Fibroblast of lung (primary cell): Measurements from ENCODE around the gene RNF150. TPM values are rescaled to one million over a fixed set of nuclear protein-coding genes. Genes with fewer than 3 reads are reported as not detected.

Experiments
- DNase-seq, 2 donors: peaks; one replicate each; pipeline versions ENCODE4 v3.0.0 to v3.0.0-alpha.2; 2010; ENCODE audit warnings: low read depth in 2 of 2
- H2AFZ ChIP-seq: 2 replicates; pipeline ENCODE4 v1.5.1; 2012; ENCODE audit warnings: low read length, control low read depth, inconsistent platforms
- H3K27ac ChIP-seq: 2 replicates; pipeline ENCODE4 v1.5.1; 2011; ENCODE audit warnings: low read length, control low read depth; ENCODE audit not compliant: insufficient read depth
- H3K27me3 ChIP-seq: 2 replicates; pipeline ENCODE4 v1.5.1; 2011; ENCODE audit warnings: mild to moderate bottlenecking, low read length; ENCODE audit not compliant: control insufficient read depth, insufficient read depth
- H3K36me3 ChIP-seq: 2 replicates; pipeline ENCODE4 v1.5.1; 2011; ENCODE audit warnings: low read length; ENCODE audit not compliant: control insufficient read depth, insufficient read depth
- H3K4me1 ChIP-seq: 2 replicates; pipeline ENCODE4 v1.5.1; 2011; ENCODE audit warnings: low read length; ENCODE audit not compliant: control insufficient read depth, insufficient read depth; ENCODE audit errors: extremely low read depth
- H3K4me2 ChIP-seq: 2 replicates; pipeline ENCODE4 v1.5.1; 2011; ENCODE audit warnings: low read length, control low read depth; ENCODE audit not compliant: insufficient read depth; ENCODE audit errors: extremely low read depth
- H3K4me3 ChIP-seq, 4 experiments: fragments of 200-600 bp in 1 of 4; sonication (generic) in 1 of 4; replicated peaks in 1 of 4; 2 replicates each; pipeline ENCODE4 v1.5.1; 2011 to 2016; ENCODE audit warnings: low read length in 4 of 4, low read depth in 3 of 4, mild to moderate bottlenecking in 3 of 4, control low read depth in 2 of 4, inconsistent platforms in 1 of 4, mixed read lengths in 1 of 4; ENCODE audit not compliant: insufficient read depth in 1 of 4; ENCODE audit errors: control extremely low read depth in 1 of 4
- H3K79me2 ChIP-seq: 2 replicates; pipeline ENCODE4 v1.5.1; 2012; ENCODE audit warnings: mild to moderate bottlenecking, low read length, inconsistent platforms; ENCODE audit not compliant: control insufficient read depth, insufficient read depth
- H3K9ac ChIP-seq: 2 replicates; pipeline ENCODE4 v1.5.1; 2011; ENCODE audit warnings: mild to moderate bottlenecking, low read length, control low read depth; ENCODE audit not compliant: insufficient read depth
- H3K9me3 ChIP-seq: 2 replicates; pipeline ENCODE4 v1.5.1; 2012; ENCODE audit warnings: low read depth, low read length; ENCODE audit not compliant: control insufficient read depth, insufficient read depth
- H4K20me1 ChIP-seq: 2 replicates; pipeline ENCODE4 v1.5.1; 2011; ENCODE audit warnings: low read length; ENCODE audit not compliant: control insufficient read depth, insufficient read depth; ENCODE audit errors: extremely low read depth
- CTCF ChIP-seq, 2 donors: IDR thresholded peaks in 1 of 2; conservative IDR thresholded peaks in 1 of 2; 1 replicate in 1 of 2; 2 replicates in 1 of 2; pipeline ENCODE4 v1.5.1; 2011 to 2012; ENCODE audit warnings: low read length in 2 of 2, control low read depth in 1 of 2, inconsistent platforms in 1 of 2, low read depth in 1 of 2, mild to moderate bottlenecking in 1 of 2
- EZH2 ChIP-seq: IDR thresholded peaks from 2 replicates; pipeline ENCODE4 v1.5.1; 2012; ENCODE audit warnings: low read length, control low read depth, mild to moderate bottlenecking; ENCODE audit errors: missing control alignments
- polyA plus RNA-seq, 2 donors: library from polyadenylated mRNA; depleted of rRNA in 1 of 2; stranded (reverse) in 1 of 2; unstranded in 1 of 2; fragments of >200 nt; gene quantifications; 2 replicates each; pipeline ENCODE4 v1.2.1, GENCODE V29; 2011 to 2012; ENCODE audit warnings: missing spikeins in 1 of 2
- total RNA-seq: library from RNA; depleted of rRNA; stranded (reverse); fragments of >200 nt; gene quantifications from 2 replicates; pipeline ENCODE4 v1.2.1, GENCODE V29; 2014

Gene RNF150
- total and polyA plus RNA-seq, 2 donors (not counting 1 experiment from before 2014, with no cell fraction given): 0.66 to 5.6 TPM

DNA sequence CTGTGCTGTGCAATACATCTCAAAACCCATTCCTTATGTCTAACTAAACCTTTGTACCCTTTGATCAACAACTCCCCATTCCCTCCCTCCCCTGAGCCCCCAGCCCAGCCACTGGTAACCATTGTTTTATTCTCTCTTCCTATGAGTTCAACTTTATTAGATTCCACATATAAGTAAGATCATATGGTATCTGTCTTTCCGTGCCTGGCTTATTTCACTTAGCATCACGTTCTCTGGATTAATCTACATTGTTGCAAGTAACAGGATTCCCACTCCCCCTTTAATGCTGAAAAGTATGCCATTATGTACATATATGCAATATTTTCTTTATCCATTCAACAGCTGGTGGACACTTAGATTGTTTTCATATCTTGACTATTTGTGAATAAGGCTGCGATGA is 119.4 kb downstream of the RNF150 start:
- Histone ChIP-seq H3K27ac (no peak overlapping the region), H3K79me2 (no peaks in the 10 kb centered on the region)
- TF ChIP-seq EZH2 (no peak), CTCF (conservative IDR thresholded peaks at IDR 0.05 in 1 of 2, IDR thresholded peaks at IDR 0.05 in 1 of 2; ENCODE audit: low read depth in 1 of 2, low read length in 2 of 2) (no peak)

GRCh38 chr4:141011901-141012315 is 121.4 kb downstream of the RNF150 start:
- H3K9me3 ChIP-seq: no peaks in the 10 kb centered on the region
- H3K9ac ChIP-seq: no peak overlapping the region
- H3K27me3 ChIP-seq: no peaks in the 10 kb centered on the region
- H3K4me3 ChIP-seq: no peak overlapping the region
- TF ChIP-seq CTCF (conservative IDR thresholded peaks at IDR 0.05 in 1 of 2, IDR thresholded peaks at IDR 0.05 in 1 of 2; ENCODE audit: low read depth in 1 of 2, low read length in 2 of 2) (no peak), EZH2 (no peak)
- DNase-seq: no peak
- H4K20me1 ChIP-seq: no peaks in the 10 kb centered on the region
- no peak overlapping the region for H3K27ac ChIP-seq
- H3K36me3 ChIP-seq: no peaks in the 10 kb centered on the region
- no peaks in the 10 kb centered on the region for H3K4me1 ChIP-seq
- no peaks in the 10 kb centered on the region for H3K79me2 ChIP-seq
- no peak overlapping the region for H3K4me2 ChIP-seq
- H2AFZ ChIP-seq: no peak overlapping the region

More for the DNA sequence above, 119.4 kb downstream of the RNF150 start:
- no peak overlapping the region for H3K4me2 ChIP-seq
- H3K36me3 ChIP-seq: no peaks in the 10 kb centered on the region
- no peak overlapping the region for H3K4me3 ChIP-seq
- no peak overlapping the region for H3K9ac ChIP-seq
- H2AFZ ChIP-seq: no peak overlapping the region
- H4K20me1 ChIP-seq: no peaks in the 10 kb centered on the region
- DNase-seq: no peak
- H3K9me3 ChIP-seq: no peaks in the 10 kb centered on the region
- H3K4me1 ChIP-seq: no peaks in the 10 kb centered on the region
- no peaks in the 10 kb centered on the region for H3K27me3 ChIP-seq

DNA sequence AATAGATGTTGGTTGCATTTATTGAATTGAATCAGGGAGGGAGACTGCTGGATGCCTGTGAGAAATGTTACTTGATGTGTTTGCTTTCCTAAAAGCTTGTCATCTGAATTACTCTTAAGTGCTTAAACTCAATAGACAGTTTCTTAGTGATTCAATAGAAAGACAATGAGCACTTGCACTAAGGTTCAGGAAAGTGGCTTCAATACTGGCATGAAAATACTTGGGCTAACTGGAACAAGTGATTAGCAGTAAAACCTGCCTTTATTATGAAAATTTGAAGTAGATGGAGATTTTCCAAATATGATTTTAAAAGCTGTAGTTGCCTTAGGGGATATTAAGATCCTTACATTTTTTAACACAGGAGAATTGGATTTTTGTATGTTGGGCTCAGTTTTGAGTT is 123.3 kb downstream of the RNF150 start:
- DNase-seq: no peak
- Histone ChIP-seq H3K4me1 (no peaks in the 10 kb centered on the region), H3K4me2 (no peak overlapping the region), H3K36me3 (no peaks in the 10 kb centered on the region), H3K9me3 (no peaks in the 10 kb centered on the region), H3K79me2 (no peaks in the 10 kb centered on the region), H3K27ac (no peak overlapping the region), H4K20me1 (no peaks in the 10 kb centered on the region), H3K4me3 (no peak overlapping the region), H3K9ac (no peak overlapping the region), H2AFZ (no peak overlapping the region), H3K27me3 (no peaks in the 10 kb centered on the region)
- no peak for TF ChIP-seq EZH2
